Upper lobe of right lung (tissue), 1 donor: Measurements from ENCODE around the gene NLGN1. TPM values are rescaled to one million over a fixed set of nuclear protein-coding genes. Genes with fewer than 3 reads are reported as not detected.

Experiments
- ATAC-seq: fragments of 200-7000 bp; cut with Tn5 transposase; one replicate; pipeline ENCODE4 v1.9.1; 2020; ENCODE audit warnings: mild to moderate bottlenecking, moderate library complexity
- DNase-seq: peaks from one replicate; pipeline ENCODE4 v3.0.0-alpha.2; 2020
- H3K27ac ChIP-seq: fragments of 200-600 bp; one replicate; pipeline ENCODE4 v1.8.0; 2022
- H3K27me3 ChIP-seq: fragments of 200-600 bp; one replicate; pipeline ENCODE4 v1.8.0; 2022; ENCODE audit warnings: mild to moderate bottlenecking
- H3K36me3 ChIP-seq: fragments of 200-600 bp; one replicate; pipeline ENCODE4 v1.8.0; 2022
- H3K4me1 ChIP-seq: fragments of 200-600 bp; one replicate; pipeline ENCODE4 v1.8.0; 2022
- H3K4me3 ChIP-seq: fragments of 200-600 bp; one replicate; pipeline ENCODE4 v1.8.0; 2022; ENCODE audit warnings: mild to moderate bottlenecking
- H3K9me3 ChIP-seq: fragments of 200-600 bp; one replicate; pipeline ENCODE4 v1.8.0; 2022
- intact Hi-C: fragments of 100-400 bp; cut with DNase I; formaldehyde crosslinking; loops from one replicate; pipeline ENCODE4 v1.11.0; 2022
- total RNA-seq: library from RNA; stranded (reverse); fragmentation: NEBNext Ultra II Directional; extraction: Animal tissue kit (Norgen Biotek cat#: 25700); gene quantifications from one replicate; pipeline ENCODE4 v1.2.1, GENCODE V29; 2021
- TF ChIP-seq, protein P1 (sequence below): fragments of 200-600 bp; IDR thresholded peaks from one replicate; pipeline ENCODE4 v1.8.0; 2022; ENCODE audit warnings: antibody characterized with exemption
- donor health status: DM: no; HTN: yes; CAD: no; lungs with severe emphysema.

Gene NLGN1
- total RNA-seq, 1 donor from 2014 or later: 3.3 TPM

DNA sequence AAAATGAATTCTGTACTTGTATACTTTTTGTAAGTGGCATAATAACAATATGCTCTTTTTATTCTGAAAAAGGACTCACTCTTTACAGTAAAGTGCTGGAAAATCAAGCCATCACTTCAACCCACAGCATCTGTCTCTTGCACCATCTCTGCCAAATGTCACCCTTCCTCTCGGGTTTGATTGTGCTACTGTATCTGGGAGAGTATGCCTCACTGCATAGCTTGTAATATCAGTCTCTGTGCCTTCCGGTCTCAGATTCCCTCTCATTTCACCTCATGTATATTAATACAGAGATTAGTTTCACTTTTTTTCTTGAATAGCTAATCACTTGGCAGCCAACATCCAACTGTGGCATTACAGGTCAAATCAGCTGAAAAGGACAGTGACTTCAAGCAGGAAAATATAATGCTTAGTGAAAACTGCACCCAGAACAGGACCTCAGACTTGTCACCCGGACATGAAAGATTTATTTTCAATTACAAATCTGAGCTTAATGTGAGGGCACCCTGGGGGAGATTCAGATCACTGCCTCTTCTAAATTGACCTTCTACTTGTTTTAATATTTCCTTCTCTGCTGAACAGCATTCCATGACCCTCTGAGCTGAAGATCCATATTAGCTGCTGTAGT is 855.8 kb downstream of the NLGN1 start:
- Histone ChIP-seq H3K27me3 (no peaks in the 10 kb centered on the region), H3K27ac (no peak overlapping the region), H3K9me3 (no peaks in the 10 kb centered on the region), H3K4me3 (no peak overlapping the region), H3K36me3 (no peaks in the 10 kb centered on the region), H3K4me1 (no peaks in the 10 kb centered on the region)
- intact Hi-C loops: no loop called here
- TF ChIP-seq, protein P1, sequence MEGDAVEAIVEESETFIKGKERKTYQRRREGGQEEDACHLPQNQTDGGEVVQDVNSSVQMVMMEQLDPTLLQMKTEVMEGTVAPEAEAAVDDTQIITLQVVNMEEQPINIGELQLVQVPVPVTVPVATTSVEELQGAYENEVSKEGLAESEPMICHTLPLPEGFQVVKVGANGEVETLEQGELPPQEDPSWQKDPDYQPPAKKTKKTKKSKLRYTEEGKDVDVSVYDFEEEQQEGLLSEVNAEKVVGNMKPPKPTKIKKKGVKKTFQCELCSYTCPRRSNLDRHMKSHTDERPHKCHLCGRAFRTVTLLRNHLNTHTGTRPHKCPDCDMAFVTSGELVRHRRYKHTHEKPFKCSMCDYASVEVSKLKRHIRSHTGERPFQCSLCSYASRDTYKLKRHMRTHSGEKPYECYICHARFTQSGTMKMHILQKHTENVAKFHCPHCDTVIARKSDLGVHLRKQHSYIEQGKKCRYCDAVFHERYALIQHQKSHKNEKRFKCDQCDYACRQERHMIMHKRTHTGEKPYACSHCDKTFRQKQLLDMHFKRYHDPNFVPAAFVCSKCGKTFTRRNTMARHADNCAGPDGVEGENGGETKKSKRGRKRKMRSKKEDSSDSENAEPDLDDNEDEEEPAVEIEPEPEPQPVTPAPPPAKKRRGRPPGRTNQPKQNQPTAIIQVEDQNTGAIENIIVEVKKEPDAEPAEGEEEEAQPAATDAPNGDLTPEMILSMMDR: no peak
- no peak for ATAC-seq
- no peak for DNase-seq

DNA sequence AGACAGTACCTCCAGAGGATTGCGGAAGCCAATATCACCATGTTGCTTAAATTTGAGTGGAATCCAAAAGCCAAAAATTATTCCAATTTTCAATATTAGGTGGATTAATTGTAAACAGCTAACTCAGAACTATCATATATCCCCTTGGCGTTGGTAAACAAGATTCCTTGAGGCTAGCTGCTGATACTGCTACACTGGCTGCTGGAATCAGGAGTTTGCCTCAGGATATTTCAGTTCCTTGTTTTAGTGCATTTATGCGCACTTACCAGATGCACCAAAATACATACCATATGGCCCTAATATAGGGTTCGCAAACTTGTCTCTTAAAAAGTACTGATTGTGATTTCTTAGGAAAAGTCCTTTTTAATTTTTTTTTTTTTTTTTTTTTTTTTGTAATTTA is 856.4 kb downstream of the NLGN1 start:
- Histone ChIP-seq H3K9me3 (no peaks in the 10 kb centered on the region), H3K27ac (no peak overlapping the region), H3K4me1 (no peaks in the 10 kb centered on the region), H3K27me3 (no peaks in the 10 kb centered on the region), H3K4me3 (no peak overlapping the region), H3K36me3 (no peaks in the 10 kb centered on the region)
- no peak for DNase-seq
- TF ChIP-seq, protein P1: no peak
- no peak for ATAC-seq
- intact Hi-C loops: no loop called here

DNA sequence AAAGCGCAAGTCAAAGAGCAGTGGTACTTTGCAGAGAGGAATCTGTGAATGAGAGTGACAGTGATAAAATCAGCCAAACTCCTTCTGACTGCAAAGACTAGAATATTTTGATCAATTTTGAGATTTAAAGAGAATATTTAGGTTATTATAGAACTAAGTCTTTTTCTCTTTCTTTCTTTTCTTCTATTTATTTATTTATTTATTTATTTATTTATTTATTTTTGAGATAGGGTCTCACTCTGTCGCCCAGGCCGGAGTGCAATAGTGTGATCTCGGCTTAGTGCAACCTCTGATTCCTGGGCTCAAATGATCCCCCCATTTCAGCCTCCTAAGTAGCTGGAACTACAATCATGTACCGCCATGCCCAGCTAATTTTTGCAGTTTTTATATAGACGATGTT is 857.9 kb downstream of the NLGN1 start:
- H3K4me3 ChIP-seq: no peak overlapping the region
- H3K36me3 ChIP-seq: no peaks in the 10 kb centered on the region
- no peaks in the 10 kb centered on the region for H3K9me3 ChIP-seq
- ATAC-seq: no peak
- intact Hi-C loops: no loop called here
- no peaks in the 10 kb centered on the region for H3K27me3 ChIP-seq
- H3K27ac ChIP-seq: no peak overlapping the region
- TF ChIP-seq, protein P1: no peak
- no peak for DNase-seq
- H3K4me1 ChIP-seq: no peaks in the 10 kb centered on the region

DNA sequence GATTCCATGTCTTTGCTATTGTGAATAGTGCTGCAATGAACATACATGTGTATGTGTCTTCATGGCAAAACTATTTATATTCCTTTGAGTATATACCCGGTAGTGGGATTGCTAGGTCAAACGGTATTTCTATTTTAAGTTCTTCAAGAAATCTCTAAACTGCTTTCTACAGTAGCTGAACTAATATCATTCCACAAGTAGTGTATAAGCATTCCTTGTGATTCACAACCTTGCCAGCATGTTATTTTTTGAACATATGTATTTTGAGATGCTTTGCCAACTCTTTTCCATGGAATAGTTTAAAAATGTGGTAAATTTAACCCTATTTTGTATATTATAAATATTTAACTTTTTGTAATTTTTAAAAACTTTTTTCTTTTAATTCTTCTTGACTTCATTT is 868.9 kb downstream of the NLGN1 start:
- TF ChIP-seq, protein P1: no peak

DNA sequence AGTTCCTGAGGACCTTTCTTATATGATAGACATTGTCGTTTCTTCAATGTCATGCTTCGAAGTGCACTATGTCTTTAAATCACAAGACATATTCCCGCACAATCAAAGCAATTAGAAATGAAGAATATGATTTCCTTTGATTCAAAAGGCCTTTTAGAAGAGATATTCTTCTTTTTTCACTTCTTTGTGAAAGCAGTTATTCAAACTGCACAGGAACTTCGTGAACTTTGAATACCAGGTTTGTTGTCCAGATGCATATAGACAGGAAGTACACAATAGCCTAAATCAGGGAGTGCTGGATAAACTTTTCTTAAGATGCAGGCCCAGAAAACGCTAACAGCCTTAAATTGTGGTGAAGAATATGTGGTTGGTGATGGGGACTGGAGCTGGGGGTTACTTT is 870.5 kb downstream of the NLGN1 start:
- DNase-seq: no peak
- H3K4me3 ChIP-seq: no peak overlapping the region
- no peaks in the 10 kb centered on the region for H3K9me3 ChIP-seq
- intact Hi-C loops: no loop called here
- no peak overlapping the region for H3K27ac ChIP-seq
- H3K27me3 ChIP-seq: no peaks in the 10 kb centered on the region
- H3K4me1 ChIP-seq: no peaks in the 10 kb centered on the region
- no peaks in the 10 kb centered on the region for H3K36me3 ChIP-seq
- ATAC-seq: no peak
- TF ChIP-seq, protein P1: no peak

More for the DNA sequence above, 868.9 kb downstream of the NLGN1 start:
- DNase-seq (no peak), ATAC-seq (no peak)
- Histone ChIP-seq H3K36me3 (no peaks in the 10 kb centered on the region), H3K27me3 (no peaks in the 10 kb centered on the region), H3K4me1 (no peaks in the 10 kb centered on the region), H3K4me3 (no peak overlapping the region), H3K27ac (no peak overlapping the region), H3K9me3 (no peaks in the 10 kb centered on the region)
- intact Hi-C loops: no loop called here

DNA sequence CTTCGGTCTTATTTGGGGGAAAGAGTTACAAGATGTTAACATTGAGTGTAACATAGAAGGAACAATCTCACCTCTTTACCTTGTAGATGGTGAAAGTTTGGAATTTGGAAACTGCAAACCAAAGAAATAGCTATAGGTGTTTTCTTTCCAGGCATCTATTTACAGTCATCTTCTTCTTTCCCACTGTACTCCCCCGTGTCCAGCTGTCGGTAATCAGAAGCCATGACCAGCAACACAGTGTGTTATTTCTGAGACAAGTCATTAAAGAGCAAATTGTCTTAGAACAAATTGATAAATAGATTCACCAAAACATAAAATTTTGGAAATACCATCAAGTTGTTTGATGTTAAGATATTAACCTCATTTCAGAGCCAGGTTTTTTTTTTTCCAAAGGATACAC is 871.0 kb downstream of the NLGN1 start:
- intact Hi-C loops: no loop called here
- Histone ChIP-seq H3K4me3 (no peak overlapping the region), H3K27ac (no peak overlapping the region), H3K36me3 (no peaks in the 10 kb centered on the region), H3K9me3 (no peaks in the 10 kb centered on the region), H3K27me3 (no peaks in the 10 kb centered on the region), H3K4me1 (no peaks in the 10 kb centered on the region)
- DNase-seq (no peak), ATAC-seq (no peak)
- TF ChIP-seq, protein P1: no peak
